Spleen (tissue), 11 donors: ENCODE data around the gene STAT4. TPM values are rescaled to one million over a fixed set of nuclear protein-coding genes. Genes with fewer than 3 reads are reported as not detected.

Experiments
- DNase-seq: peaks from one replicate; pipeline ENCODE4 v3.0.0-alpha.2; 2020
- H3K27ac ChIP-seq, 8 donors: fragments of 200-600 bp; sonication (generic) in 7 of 8; 1 replicate in 4 of 8; 2 replicates in 4 of 8; pipeline versions ENCODE4 v1.5.0 to v1.8.0; 2016 to 2021; ENCODE audit warnings: inconsistent platforms in 4 of 8, mild to moderate bottlenecking in 4 of 8, moderate library complexity in 1 of 8
- H3K27me3 ChIP-seq, 7 donors: fragments of 200-600 bp; sonication (generic) in 6 of 7; replicated peaks in 1 of 7; 1 replicate in 4 of 7; 2 replicates in 3 of 7; pipeline versions ENCODE4 v1.5.0 to v1.8.0; 2016 to 2021; ENCODE audit warnings: inconsistent platforms in 3 of 7, mild to moderate bottlenecking in 1 of 7
- H3K36me3 ChIP-seq, 6 donors: fragments of 200-600 bp; sonication (generic) in 5 of 6; 1 replicate in 4 of 6; 2 replicates in 2 of 6; pipeline versions ENCODE4 v1.5.0 to v1.8.0; 2016 to 2021; ENCODE audit warnings: inconsistent platforms in 2 of 6
- H3K4me1 ChIP-seq, 6 donors: fragments of 200-600 bp; sonication (generic) in 5 of 6; 1 replicate in 3 of 6; 2 replicates in 3 of 6; pipeline versions ENCODE4 v1.5.0 to v1.8.0; 2016 to 2021; ENCODE audit warnings: inconsistent platforms in 3 of 6
- H3K4me3 ChIP-seq, 8 donors: fragments of 200-600 bp; sonication (generic) in 7 of 8; 1 replicate in 4 of 8; 2 replicates in 4 of 8; pipeline versions ENCODE4 v1.5.0 to v1.8.0; 2016 to 2021; ENCODE audit warnings: inconsistent platforms in 4 of 8, mild to moderate bottlenecking in 4 of 8, moderate library complexity in 2 of 8
- H3K9me3 ChIP-seq, 8 donors: fragments of 200-600 bp; sonication (generic) in 7 of 8; 1 replicate in 4 of 8; 2 replicates in 4 of 8; pipeline versions ENCODE4 v1.5.0 to v1.8.0; 2016 to 2021; ENCODE audit warnings: inconsistent platforms in 4 of 8
- CTCF ChIP-seq, 11 experiments: fragments of 200-600 bp in 7 of 11; fragments of 450-650 bp in 4 of 11; sonication (generic) in 4 of 11; IDR thresholded peaks in 8 of 11; conservative IDR thresholded peaks in 3 of 11; 1 replicate in 7 of 11; 2 replicates in 4 of 11; pipeline versions ENCODE4 v1.4.0 to v1.8.0; 2016 to 2021; ENCODE audit warnings: antibody characterized with exemption in 11 of 11, inconsistent platforms in 4 of 11, mild to moderate bottlenecking in 1 of 11
- POLR2A ChIP-seq, 3 donors: fragments of 450-650 bp; IDR thresholded peaks; one replicate each; pipeline ENCODE4 v1.5.1; 2017; ENCODE audit warnings: antibody characterized with exemption in 3 of 3, mild to moderate bottlenecking in 1 of 3
- POLR2AphosphoS5 ChIP-seq, 3 donors: sonication (generic); formaldehyde crosslinking; IDR thresholded peaks; one replicate each; pipeline ENCODE4 v1.5.1; 2017; ENCODE audit warnings: antibody characterized with exemption in 3 of 3
- WGBS, 5 donors: extraction: QIAGEN DNeasy Blood & Tissue Kit in 3 of 5; methylation state at CpG; one replicate each; pipeline versions ENCODE4 v1.1.5 to v1.1.7; 2013 to 2018; 5-methylcytosine and 5-hydroxymethylcytosine counted together
- intact Hi-C: fragments of 100-400 bp; cut with DNase I; formaldehyde crosslinking; loops from one replicate; pipeline ENCODE4 v1.15.0; 2023; ENCODE audit warnings: low total_unique reads
- polyA plus RNA-seq, 3 donors: library from polyadenylated mRNA; stranded (reverse); fragments of 200-250 nt; gene quantifications; one replicate each; pipeline ENCODE4 v1.2.1, GENCODE V29; 2013
- total RNA-seq, 7 donors: library from RNA; depleted of rRNA in 3 of 7; stranded (reverse); fragments of >200 nt in 3 of 7; fragmentation: NEBNext Ultra II Directional in 4 of 7; extraction: Animal tissue kit (Norgen Biotek cat#: 25700) in 4 of 7; gene quantifications; one replicate each; pipeline versions ENCODE4 v1.1.0 to v1.2.1, GENCODE V29; 2016 to 2021
- donor health status: healthy with polysubstance abuse.
- donor health status: DM: no; HTN: no; CAD: no; lungs with moderate emphysema.
- donor health status: DM: no; HTN: no; CAD: no.
- donor health status: Bipolar disorder and iron deficiency.
- donor health status: healthy.
- donor health status: DM: no; HTN: no; CAD: no.
- donor health status: DM: yes; HTN: yes; CAD: no.

Gene STAT4
- total and polyA plus RNA-seq, 10 donors: 4.0 to 36.7 (median 25.6) TPM

DNA sequence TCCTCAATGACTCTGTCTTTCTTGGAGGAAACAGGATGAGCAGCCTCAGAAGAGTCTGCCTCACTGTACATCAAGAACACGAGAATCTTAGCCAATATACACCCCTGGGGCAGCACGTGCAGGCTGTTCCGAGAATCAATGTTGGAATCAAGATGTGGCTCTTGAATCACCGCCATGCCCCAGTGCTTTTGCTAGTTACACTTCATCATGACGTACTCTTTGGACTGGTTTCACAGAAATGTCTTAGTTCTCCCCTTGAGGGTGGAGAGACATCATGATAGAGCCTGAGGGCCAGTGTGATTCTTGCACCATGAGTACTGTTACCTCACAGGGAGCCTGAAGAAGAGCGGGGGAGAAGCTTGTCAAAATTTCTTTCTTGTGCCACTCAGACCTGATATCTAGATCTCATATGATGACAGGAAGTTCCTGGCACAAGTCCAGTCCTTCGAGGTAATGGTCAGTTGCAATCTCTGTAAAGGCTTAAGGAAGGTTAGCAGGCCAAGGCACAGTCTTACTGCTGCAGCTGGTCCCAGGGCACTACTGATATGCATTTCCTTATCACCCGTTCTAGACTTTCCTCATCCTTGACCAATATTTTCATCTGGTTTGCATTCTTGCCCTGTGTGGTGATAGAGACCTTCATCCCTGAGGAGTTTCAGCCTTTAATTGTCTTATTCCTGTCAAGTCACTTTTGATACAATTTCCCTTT, 28.2 kb upstream of the STAT4 start:
- H3K27ac ChIP-seq: no peak overlapping the region
- no peak for TF ChIP-seq CTCF (IDR thresholded peaks at IDR 0.05 in 8 of 11, conservative IDR thresholded peaks at IDR 0.05 in 3 of 11)
- no peak for TF ChIP-seq POLR2AphosphoS5 (IDR thresholded peaks at IDR 0.05)
- TF ChIP-seq POLR2A (IDR thresholded peaks at IDR 0.05): no peak
- no peaks in the 10 kb centered on the region for H3K9me3 ChIP-seq
- intact Hi-C loops: no loop called here
- 74 to 86% (median 80%) methylated on average over 8 of the region's 8 CpGs for WGBS, 5 donors
- no peaks in the 10 kb centered on the region for H3K36me3 ChIP-seq
- H3K27me3 ChIP-seq: no peaks in the 10 kb centered on the region
- no peak for DNase-seq
- H3K4me3 ChIP-seq: no peak overlapping the region
- no peaks in the 10 kb centered on the region for H3K4me1 ChIP-seq

- no peak for DNase-seq
- Histone ChIP-seq H3K9me3 (no peaks in the 10 kb centered on the region), H3K4me1 (peaks cover 0 to 2% (median 0%) of the 10 kb centered on the region in 6 donors), H3K27me3 (no peaks in the 10 kb centered on the region), H3K27ac (no peak overlapping the region), H3K36me3 (no peaks in the 10 kb centered on the region), H3K4me3 (no peak overlapping the region)
- WGBS, 5 donors: 90 to 99% (median 93%) methylated on average over 2 of the region's 2 CpGs
- intact Hi-C loops: no loop called here
- TF ChIP-seq CTCF (IDR thresholded peaks at IDR 0.05 in 8 of 11, conservative IDR thresholded peaks at IDR 0.05 in 3 of 11): no peak
- no peak for TF ChIP-seq POLR2AphosphoS5 (IDR thresholded peaks at IDR 0.05)
- no peak for TF ChIP-seq POLR2A (IDR thresholded peaks at IDR 0.05)
Observed at GRCh38 chr2:191177751-191178736, 27.2 kb upstream of the STAT4 start.

DNA sequence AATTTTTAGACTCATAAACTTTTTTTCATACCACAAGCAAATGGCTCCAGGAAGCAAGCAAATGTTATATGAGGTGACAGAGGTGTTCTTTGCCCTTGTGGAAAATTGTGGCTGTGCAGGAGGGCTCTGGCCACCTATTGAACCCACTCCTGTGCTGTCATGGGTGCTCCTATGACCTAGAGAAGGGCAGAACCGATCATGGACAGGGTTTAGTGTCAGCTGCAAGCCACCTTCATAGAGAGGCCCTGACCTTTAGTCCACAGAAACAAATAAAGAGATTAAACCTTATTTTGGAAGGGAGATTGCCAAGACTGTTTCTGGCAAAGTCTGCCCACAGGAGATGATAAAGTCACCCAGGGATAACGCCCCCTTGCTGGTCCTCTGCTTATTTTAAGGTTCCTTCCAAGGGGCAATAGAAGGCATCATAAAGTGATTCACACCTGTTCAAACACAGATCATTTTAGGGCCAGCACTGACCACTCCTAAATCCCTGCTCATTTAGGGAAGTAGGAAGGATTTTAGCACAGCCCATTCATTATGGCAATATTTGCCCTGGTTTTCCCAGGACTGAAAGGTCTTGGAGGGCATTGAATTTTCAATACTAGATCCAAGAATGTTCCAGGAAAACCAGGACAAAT, 26.1 kb upstream of the STAT4 start:
- 60 to 85% (median 66%) methylated on average over 2 of the region's 2 CpGs for WGBS, 5 donors
- intact Hi-C loops: no loop called here

More for the DNA sequence above, 26.1 kb upstream of the STAT4 start:
- Histone ChIP-seq H3K27me3 (no peaks in the 10 kb centered on the region), H3K4me1 (peaks cover 0 to 12% (median 0%) of the 10 kb centered on the region in 6 donors), H3K9me3 (no peaks in the 10 kb centered on the region), H3K4me3 (no peak overlapping the region), H3K36me3 (no peaks in the 10 kb centered on the region), H3K27ac (no peak overlapping the region)
- TF ChIP-seq POLR2A (IDR thresholded peaks at IDR 0.05): no peak
- TF ChIP-seq CTCF (IDR thresholded peaks at IDR 0.05 in 8 of 11, conservative IDR thresholded peaks at IDR 0.05 in 3 of 11): no peak
- TF ChIP-seq POLR2AphosphoS5 (IDR thresholded peaks at IDR 0.05): no peak
- DNase-seq: no peak
